NCI-H1092 (cell line): ENCODE measurements around the gene USHBP1.
"Not testable (repeated sequence)": the region's sequence is repeated elsewhere in the genome, so short reads cannot be mapped to it uniquely, and the experiment has no call there.

Experiments
- DNase-seq: peaks from one replicate; lab custom pipeline; 2025; lab: John Stamatoyannopoulos, UW

Gene USHBP1

DNA sequence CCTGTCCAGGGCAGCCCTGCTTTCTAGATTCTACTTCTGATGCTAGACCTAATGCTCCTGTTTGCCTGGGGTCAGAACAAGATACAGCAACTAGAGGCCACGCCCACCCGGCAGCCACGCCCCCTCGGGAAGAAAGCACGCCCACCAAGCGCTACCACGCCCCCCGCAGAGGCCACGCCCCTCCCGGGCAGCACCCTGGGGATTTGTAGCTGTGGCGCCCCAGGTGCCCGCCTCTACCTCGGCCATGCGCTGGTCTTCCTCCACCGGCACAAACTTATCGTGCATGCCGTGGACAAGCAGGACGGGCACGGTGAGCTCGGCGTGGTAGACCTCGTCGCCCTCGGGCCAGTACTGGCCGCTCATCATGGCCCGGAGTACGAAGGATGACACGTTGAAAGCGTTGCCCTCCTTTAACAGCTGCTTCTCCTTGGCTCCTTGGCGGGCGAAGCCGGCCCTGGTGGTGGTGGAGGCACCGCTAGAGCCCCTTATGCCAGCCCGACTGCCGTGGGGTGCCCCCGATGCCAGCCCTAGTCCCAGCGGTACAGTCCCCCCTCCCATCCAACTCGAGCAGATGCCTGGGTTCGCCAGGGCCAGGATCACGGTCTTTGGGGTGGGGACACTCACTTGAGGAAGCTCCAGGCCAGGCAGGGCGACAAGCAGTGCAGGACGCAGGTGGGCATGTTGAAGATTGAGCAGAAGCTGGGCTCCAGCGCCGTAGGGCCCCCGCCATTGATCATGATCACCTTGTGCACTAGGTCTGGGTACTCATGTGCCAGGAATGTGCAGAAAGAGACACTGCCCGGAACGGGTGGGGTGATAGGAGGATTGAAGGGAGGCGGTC, 29.7 kb upstream of the USHBP1 start:
- DNase-seq, result no peak

DNA sequence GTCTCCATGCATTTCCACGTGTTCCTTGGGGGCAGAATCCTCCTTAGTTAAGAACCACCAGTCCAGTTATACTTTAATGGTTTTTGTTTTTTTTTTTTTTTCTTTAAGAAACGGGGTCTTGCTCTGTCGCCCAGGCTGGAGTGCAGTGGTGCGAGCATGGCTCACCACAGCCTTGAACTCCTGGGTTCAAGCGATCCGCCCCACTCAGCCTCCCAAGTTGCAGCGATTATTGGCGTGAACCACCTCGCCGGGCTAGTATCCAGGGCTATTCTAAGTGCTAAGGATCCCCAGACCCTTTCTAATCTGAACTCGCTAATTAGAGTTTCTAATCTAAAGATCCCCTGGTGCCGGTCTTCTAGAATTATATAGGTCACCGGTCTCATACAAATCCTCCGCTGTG, 29.1 kb upstream of the USHBP1 start:
- no peak for DNase-seq

DNA sequence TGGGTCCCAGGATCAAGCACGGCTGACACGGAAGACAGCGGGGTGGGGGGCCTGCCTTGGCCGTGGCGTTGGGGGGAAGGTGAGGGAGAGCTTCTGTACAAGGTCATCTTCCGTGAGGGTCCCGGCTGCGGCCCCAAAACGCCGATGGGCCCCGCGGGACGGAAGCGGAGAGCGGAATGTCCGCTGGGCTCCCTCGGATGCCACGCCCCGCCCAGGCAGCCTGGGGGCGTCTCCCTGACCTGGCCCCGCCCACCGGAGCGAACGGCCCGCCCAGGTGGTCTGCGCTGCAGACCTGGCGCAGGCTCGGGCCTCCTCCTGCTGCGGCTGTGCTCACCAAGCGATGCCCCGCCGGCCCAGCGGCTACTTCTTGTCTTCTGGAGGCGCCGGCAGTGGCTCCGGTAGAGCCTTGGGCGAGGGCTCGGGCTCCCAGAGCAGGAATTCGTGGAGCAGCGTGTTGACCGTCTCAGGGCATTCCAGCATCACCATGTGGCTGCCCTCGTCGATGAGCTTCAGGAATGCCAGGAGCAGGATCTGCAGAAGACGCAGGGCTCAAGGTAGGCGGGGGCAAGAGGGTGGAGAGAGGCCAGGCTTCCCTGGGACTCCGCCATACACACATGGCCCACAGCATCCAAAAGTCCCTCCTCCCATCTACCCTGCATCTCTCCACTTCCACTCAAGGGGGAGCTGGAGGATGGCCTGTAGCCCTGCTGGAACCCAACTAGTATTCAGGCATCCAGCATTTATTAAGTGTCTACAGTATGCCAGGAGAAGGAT, 27.9 kb upstream of the USHBP1 start:
- no peak for DNase-seq

DNA sequence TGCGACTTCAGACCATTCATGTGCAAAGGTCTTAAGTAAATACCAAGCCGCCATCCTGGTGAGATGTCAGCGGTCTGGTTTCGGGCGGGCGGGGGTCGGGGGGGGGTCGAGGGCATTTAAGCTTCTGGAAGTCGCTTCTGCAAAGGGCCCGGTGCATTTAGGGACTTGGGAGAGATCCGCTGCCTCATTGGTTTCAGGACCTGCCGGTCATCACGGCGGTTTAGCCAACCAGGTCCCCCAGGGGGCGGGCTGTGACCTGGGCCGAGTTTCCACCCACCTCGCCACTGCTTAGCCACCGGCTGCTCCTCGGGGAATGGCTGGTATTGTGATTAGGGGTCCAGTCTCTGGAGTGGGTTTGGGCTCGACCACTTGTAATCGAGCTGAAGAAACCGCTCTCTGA, 24.9 kb upstream of the USHBP1 start:
- no peak for DNase-seq

DNA sequence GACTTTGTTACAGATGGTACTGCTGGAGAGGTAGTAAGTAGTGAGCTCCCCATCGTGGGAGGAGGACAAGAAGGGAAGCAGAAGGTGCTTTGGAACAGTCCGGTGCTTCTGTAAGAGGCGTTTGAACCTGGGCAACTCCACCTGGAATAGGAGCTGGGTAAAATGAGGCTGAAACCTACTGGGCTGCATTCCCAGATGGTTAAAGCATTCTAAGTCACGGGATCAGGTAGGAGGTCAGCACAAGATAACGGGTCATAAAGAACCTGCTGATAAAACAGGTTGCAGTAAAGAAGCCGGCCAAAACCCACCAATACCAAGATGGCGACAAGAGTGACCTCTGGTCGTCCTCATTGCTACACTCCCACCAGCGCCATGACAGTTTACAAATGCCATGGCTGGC, 22.2 kb upstream of the USHBP1 start:
- DNase-seq, result no peak

DNA sequence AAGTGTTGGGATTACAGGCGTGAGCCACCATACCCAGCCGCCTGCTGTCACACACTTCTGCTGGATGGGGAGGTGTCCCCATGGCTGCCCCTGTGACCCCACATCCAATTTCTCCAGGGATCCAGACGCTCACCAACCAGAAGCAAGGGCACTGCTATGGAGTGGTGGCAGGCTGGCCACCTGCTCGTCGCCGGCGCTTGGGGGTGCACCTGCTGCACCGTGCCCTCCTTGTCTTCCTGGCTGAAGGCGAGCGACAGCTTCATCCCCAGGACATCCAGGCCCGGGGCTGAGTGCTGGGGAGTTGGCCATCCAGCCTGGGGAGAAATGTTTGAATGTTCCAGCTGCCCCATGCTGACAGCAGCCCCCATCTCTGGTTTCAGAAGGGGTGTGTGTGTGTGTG, 21.7 kb upstream of the USHBP1 start:
- DNase-seq, result no peak

DNA sequence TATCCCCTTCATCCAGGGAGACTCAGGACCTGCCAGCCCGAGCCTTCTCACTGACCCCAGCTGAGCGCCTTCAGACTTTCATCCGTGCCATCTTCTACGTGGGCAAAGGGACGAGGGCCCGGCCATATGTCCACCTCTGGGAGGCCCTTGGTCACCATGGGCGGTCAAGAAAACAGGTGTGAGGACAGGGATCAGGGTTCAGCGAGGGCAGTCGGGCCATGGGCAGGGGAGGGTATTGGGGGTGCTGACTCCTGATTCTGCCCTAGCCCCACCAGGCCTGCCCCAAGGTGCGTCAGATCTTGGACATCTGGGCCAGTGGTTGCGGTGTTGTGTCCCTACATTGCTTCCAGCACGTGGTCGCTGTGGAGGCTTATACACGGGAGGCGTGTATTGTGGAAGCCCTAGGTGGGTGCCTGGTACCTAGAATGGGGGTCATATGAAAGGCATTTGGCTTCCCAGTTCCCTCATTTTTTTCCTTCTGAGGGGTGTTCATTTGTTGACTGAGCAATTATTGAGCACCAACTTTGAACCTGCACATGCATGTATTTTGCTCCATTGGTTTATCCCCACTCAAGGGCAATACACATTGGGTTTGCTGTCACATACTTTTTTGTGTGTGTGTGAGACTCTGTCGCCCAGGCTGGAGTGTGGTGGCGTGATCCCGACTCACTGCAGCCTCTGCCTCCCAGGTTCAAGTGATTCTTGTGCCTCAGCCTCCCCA, 21.0 kb upstream of the USHBP1 start:
- DNase-seq, result no peak

DNA sequence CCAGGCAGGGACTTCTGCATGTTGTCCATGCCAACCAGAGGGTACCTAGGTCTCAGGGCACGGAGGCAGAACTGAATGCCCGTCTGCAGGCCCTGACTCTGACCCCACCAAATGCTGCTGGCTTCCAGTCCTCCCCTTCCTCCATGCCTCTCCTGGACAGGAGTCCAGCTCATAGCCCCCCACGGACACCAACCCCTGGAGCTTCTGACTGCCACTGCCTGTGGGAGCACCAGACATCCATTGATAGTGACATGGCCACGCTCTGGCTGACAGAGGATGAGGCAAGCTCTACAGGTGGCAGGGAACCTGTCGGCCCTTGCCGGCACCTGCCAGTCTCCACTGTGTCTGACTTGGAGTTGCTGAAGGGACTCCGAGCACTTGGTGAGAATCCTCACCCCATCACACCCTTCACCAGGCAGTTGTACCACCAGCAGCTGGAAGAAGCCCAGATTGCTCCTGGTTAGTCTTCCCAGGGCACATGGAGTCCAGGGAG, 19.0 kb upstream of the USHBP1 start:
- no peak for DNase-seq

DNA sequence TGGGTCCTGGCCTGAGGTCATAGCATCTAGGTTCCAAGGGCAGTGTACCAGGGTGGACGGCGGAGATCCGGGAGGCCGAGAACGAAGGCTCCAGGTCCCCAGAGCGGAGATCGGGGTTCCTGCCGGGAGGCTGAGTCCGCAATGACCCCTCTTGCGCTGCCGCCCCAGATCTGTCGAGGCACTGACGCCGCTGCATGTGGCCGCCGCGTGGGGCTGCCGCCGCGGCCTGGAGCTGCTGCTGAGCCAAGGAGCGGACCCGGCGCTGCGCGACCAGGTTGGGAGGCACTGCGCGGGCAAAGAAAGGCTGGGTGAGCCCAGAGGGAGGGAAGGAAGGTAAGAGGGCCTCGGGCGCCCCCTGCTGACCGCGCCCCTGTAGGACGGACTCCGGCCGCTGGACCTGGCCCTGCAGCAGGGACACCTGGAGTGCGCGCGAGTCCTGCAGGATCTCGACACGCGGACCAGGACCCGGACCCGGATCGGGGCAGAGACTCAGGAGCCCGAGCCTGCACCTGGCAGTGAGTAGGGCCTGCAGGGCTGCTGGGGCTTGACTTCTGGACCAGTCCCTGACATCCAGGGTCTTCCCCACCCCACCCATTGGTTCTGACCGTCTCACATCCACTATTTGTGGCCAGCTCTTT, 18.1 kb upstream of the USHBP1 start:
- peak; percentile 75 for DNase-seq

DNA sequence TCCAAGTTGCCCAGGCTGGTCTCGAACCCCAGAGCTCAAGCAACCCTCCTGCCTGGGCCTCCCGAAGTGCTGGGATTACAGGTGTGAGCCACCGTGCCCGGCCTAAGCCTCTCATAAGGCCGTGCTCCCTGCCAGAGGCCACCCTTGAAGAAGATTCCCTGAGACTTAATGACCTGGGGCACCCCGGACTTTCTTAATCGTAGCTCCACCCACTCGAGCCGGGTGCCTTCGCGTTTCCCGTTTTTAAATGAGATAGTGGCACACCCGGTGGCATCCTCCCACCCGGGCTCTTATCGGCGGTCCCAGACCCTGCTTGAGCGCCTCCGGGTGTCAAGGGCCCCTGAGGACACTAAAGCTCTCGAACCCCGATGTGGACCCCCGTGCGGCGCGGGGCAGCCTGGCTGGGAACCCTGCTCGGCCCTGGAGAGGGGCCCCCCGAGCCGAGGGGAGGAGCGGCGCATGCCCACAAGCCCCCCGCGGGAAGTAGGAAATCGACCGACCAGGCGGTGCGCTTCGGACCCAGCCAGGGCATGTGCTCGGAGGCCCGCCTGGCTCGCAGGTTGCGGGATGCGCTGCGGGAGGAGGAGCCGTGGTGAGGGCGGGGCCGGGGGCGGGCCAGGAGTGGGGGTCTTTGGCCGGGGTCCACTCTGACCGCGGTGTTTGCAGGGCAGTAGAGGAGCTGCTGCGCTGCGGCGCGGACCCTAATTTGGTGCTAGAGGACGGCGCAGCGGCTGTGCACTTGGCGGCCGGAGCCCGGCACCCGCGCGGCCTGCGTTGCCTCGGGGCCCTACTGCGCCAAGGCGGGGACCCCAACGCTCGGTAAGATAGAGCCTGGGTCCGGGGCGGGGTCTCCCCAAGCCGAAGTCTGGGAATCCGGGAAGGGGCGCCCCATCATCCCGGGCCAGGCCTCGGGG, 17.1 kb upstream of the USHBP1 start, which contains the start of gene ANKLE1:
TSS of gene ANKLE1 (plus strand) at position 511 of the 914 bp plus-strand sequence. CDS start at position 531, 20 bp downstream.
- DNase-seq, result no peak

DNA sequence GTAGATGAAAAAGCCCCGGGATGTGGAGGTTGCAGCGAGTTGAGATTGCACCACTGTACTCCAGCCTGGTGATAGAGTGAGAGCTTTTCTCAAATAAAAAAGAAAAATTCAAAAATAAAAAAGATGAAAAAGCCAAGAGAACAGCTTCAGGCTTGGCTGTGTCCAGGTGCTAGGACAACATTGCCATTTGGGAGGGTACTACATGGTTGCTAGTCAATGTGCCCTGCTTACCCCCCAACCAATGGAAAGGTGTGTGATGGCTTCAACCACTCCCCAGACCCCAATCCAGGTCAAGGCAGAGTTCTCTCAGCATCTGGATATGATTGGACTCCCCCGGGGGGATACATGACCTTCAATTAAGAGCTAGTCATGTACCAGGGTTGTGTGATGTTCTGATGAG, 14.9 kb upstream of the USHBP1 start:
- no peak for DNase-seq

DNA sequence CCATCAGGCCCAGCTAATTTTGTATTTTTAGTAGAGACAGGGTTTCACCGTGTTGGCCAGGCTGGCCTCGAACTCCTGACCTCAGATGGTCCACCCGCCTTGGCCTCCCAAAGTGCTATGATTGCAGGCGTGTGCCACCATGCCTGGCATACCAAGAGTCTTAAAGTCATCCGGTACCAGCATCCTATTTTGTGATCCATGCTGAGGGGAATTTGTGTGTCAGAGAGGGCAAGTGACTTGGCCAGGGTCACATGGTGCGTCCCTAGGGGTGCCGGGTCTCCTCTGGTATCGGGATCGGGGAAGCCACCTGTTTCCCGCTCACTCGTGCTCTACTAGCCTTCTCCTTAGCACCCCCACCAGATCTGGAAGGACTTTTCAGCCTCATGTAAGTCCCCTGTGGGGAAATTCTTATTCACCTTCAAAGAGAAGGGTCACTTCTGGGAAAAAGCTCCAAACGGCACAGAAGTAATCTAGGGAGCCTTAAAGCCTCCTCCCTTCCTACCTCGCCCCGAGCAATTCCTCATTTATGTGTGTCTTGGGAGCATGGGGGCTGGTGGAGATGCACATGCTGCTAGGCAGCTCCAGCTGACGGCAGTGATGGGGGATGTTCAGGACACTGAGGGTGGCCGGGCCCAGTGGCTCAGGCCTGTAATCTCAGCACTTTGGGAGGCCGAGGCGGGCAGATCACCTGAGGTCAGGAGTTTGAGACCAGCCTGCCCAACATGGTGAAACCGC, 11.1 kb upstream of the USHBP1 start:
- no peak for DNase-seq

DNA sequence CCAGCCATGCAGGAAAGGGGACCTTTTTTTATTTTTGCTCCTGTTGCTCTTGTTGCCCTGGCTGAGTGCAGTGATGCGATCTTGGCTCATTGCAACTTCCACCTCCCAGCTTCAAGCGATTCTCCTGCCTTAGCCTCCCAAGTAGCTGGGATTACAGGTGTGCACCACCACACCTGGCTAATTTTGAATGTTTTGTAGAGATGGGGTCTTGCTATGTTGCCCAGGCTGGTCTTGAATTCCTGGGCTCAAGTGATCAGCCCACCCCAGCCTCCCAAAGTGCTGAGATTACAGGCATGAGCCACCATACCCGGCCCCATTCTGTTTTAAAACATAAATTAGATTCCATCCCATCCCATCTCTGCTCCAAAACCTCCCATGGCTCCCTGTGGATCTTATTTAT, 10.3 kb upstream of the USHBP1 start:
- DNase-seq, result not testable (repeated sequence)

DNA sequence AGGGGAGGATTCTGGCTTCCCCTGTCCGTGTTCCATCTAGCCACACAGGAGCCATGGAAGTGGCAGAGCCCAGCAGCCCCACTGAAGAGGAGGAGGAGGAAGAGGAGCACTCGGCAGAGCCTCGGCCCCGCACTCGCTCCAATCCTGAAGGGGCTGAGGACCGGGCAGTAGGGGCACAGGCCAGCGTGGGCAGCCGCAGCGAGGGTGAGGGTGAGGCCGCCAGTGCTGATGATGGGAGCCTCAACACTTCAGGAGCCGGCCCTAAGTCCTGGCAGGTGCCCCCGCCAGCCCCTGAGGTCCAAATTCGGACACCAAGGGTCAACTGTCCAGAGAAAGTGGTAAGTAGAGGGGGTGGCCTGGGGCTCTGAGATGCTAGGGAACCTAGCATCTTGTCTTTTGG, 4.2 kb upstream of the USHBP1 start:
- DNase-seq, result no peak

DNA sequence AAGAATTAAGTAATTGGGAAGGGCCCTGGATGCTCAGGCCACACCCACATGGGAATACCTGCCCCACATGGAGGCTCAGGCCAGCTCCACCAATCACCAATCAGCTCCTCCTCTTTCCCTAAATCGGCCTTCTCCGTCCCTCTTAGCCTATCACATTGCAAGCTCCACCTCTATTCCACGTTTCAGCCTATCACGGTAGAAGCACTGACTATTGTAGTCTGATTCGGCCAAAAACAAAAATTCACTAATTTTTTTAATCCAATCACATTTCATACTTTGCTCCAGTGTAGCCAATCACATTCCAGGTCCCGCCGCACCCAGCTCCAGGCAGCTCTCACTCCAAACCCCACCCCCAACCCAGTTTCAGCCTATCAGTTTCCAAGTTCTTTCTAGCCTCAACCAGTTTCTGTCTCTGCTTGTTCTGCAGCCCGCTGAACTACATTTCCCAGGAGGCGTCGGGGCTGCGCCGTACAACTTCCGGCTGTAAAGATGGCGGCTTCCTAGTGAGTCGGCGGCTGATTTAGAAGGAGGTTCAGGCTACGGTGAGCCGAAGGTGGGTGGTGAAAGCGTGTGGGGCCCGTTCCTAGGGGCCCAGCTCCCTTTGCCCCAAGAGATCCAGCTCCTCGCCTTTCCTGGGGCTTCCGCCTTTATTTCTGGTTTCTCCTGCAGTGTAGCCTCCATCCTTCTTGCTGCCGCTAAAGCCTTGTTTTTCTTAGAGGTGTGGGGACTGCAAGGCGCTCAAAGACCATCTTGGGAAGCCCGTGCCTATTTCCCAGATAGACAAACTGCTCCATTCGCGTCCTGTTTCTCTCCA, 2.6 kb upstream of the USHBP1 start, which contains the start of gene BABAM1:
TSS of gene BABAM1 (plus strand) at position 469 of the 814 bp plus-strand sequence. CDS start 1,364 bp downstream, outside the sequence.
- DNase-seq, result peak; percentile 95

DNA sequence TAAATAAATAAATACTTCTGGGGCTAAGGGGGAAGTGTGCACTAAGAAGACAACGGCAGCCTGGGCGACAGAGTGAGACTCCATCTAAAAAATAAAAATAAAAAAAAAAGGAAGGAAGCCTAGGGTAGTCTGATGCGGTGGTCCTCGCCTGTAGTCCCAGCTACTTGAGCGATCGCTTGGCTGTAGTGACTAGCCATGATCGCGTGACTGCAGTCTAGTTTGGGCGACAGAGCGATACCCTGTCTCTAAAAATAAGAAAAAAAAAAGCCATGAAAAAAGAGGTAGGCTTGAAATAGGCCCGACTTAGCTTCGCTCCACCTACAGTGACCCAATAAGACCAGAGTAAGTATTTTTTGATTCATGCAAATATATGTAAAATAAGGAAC, 2.0 kb upstream of the USHBP1 start:
- DNase-seq, result no peak

DNA sequence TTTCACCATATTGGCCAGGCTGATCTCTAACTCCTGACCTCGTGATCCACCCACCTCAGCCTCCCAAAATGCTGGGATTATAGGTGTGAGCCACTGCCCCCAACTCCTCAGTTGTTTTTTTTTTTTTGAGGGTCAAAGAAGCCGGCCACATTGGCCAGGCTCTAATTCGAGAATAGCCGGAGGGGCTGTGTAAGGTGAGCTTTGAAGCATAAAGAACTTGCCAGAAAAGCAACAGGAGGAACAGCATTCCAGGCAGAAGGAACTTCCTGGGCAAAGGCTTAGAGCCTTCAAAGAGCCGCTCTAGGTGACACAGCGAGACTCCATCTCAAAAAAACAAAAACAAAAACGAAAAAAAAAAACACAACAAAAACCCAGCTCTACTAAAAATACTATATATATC, 1.5 kb upstream of the USHBP1 start:
- DNase-seq, result no peak

DNA sequence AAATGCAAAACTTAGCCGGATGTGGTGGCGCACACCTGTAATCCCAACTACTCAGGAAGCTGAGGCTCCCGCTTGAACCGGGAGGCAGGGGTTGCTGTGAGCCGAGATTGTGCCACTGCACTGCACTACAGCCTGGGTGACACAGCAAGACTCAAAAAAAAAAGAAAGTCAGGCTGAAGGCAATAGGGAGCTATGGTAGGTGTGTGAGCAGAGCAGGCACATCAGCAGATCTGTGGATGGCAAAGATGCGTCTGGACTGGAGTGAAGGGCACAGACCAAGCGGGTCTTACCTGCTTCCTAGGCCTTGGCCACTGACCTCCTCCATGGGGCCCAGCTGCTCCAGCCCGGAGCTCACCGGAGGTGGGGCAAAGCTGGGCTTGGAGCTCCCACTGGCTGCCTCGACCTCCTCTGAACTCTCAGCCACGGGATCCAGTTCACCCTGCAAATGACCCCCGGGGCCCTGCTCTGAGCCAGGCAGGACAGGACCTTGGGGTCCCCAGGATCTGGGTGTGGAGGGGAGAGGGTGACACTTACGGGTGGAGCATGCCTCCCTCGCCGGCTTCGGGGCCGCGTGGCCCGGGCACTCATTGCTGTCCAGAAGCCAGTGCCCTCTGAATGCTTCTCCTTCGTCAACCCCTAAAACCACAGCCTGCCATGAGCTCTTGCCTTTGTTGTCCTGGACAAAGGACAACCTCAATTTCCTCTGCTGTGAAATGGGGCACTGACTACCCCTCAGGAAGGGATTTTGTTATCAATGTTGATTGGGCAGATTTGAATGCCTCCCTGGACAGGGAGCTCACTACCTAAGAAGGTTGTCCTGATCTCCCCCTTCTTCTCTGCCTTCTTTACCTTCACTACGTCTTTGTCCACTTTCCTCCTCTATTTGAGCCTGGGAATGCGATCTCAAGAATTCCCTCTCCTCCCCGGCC, 569 bp downstream of the USHBP1 start:
- no peak for DNase-seq
